ENCODE data around the gene RANBP17. TPM values are rescaled to one million over a fixed set of nuclear protein-coding genes. Genes with fewer than 3 reads are reported as not detected.

Gene RANBP17
- total RNA-seq, 2 donors from 2014 or later: 5.4 to 19.8 TPM

DNA sequence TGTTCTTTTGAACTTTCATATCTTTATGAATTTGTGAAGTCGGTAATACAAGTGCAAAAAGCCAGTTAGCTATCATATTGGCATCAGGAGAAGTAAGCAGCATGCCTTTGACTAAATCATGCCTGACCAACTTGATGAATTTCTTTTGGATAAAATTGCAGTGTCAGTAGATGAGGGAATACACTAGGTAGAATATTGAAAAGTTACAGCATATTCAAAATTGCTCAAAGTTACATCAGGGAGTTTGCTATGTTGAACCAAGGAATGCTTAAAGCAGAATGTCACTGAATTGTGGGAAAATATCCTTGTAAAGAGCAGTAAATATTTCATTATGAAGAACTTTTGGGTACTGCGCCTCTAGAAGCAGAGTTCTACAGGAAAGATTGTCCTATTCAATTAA is 360.1 kb downstream of the RANBP17 start:
- DNase-seq (ENCODE audit: low spot score): no peak
- no peaks in the 10 kb centered on the region for H3K36me3 ChIP-seq
- H3K4me3 ChIP-seq: no peak overlapping the region
- H3K27me3 ChIP-seq (replicated peaks; ENCODE audit: insufficient read depth): no peaks in the 10 kb centered on the region
- H3K4me1 ChIP-seq (replicated peaks): no peaks in the 10 kb centered on the region
- no peaks in the 10 kb centered on the region for H3K9me3 ChIP-seq
- no peak overlapping the region for H3K27ac ChIP-seq
- intact Hi-C loops (cut with DNase I): no loop called here
- TF ChIP-seq POLR2AphosphoS5 (IDR thresholded peaks at IDR 0.05) (no peak), POLR2A (IDR thresholded peaks at IDR 0.05) (no peak), CTCF (IDR thresholded peaks at IDR 0.05) (no peak)
- WGBS: 91% methylated on average over 2 of the region's 2 CpGs

DNA sequence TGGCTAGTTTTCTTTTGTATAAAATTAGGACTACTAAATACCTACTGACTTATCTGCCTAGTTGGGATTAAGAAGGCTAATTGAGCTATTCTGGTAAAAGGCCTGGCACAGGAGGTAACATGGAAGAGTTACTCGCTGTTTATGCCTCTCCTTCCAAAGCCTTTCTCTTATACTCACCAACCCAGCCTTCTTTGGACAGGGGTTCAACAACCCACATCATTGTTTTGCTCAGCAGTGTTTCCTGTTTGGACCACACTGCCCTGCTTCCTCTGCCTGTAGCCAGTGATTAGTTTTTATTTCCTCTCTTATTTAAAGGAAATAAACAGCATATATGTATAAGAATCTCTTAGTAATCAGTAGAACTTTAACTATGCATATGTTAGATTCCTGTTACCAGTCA is 362.1 kb downstream of the RANBP17 start:
- TF ChIP-seq POLR2AphosphoS5 (IDR thresholded peaks at IDR 0.05): no peak
- no peak for TF ChIP-seq POLR2A (IDR thresholded peaks at IDR 0.05)
- TF ChIP-seq CTCF (IDR thresholded peaks at IDR 0.05): no peak

GRCh38 chr5:171226096-171226754 is 364.4 kb downstream of the RANBP17 start:
- Histone ChIP-seq H3K27me3 (replicated peaks; ENCODE audit: insufficient read depth) (no peaks in the 10 kb centered on the region), H3K36me3 (no peaks in the 10 kb centered on the region), H3K9me3 (no peaks in the 10 kb centered on the region), H3K27ac (no peak overlapping the region), H3K4me1 (replicated peaks) (no peaks in the 10 kb centered on the region), H3K4me3 (no peak overlapping the region)
- WGBS: 98% methylated on average over 5 of the region's 5 CpGs
- TF ChIP-seq CTCF (IDR thresholded peaks at IDR 0.05) (no peak), POLR2AphosphoS5 (IDR thresholded peaks at IDR 0.05) (no peak), POLR2A (IDR thresholded peaks at IDR 0.05) (no peak)
- DNase-seq (ENCODE audit: low spot score): no peak
- intact Hi-C loops (cut with DNase I): no loop called here

More for the DNA sequence above, 362.1 kb downstream of the RANBP17 start:
- Histone ChIP-seq H3K4me3 (no peak overlapping the region), H3K4me1 (replicated peaks) (no peaks in the 10 kb centered on the region), H3K9me3 (no peaks in the 10 kb centered on the region), H3K27me3 (replicated peaks; ENCODE audit: insufficient read depth) (no peaks in the 10 kb centered on the region), H3K27ac (no peak overlapping the region), H3K36me3 (no peaks in the 10 kb centered on the region)
- intact Hi-C loops (cut with DNase I): no loop called here
- 97% methylated on average over 1 of the region's 1 CpG for WGBS
- DNase-seq (ENCODE audit: low spot score): no peak

DNA sequence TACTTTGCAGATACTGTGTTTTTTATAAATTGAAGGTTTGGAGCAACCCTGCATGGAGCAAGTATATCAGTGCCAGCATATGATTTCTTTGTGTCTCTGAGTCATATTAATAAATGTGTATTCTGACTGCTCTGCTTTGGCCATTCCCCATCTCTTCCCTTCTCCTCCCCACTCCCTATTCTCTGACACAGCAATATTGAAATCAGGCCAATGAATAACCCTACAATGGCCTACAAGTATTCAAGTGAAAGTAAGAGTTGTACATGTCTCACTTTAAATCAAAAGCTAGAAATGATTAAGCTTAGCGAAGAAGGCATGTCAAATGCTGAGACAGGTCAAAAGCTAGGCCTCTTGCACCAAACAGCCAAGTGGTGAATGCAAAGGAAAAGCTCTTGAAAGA is 365.0 kb downstream of the RANBP17 start:
- intact Hi-C loops (cut with DNase I): no loop called here
- Histone ChIP-seq H3K4me3 (no peak overlapping the region), H3K36me3 (no peaks in the 10 kb centered on the region), H3K9me3 (no peaks in the 10 kb centered on the region), H3K27me3 (replicated peaks; ENCODE audit: insufficient read depth) (no peaks in the 10 kb centered on the region), H3K4me1 (replicated peaks) (no peaks in the 10 kb centered on the region), H3K27ac (no peak overlapping the region)
- no peak for DNase-seq (ENCODE audit: low spot score)
- WGBS: 94% methylated on average over 1 of the region's 1 CpG
- TF ChIP-seq CTCF (IDR thresholded peaks at IDR 0.05): no peak
- TF ChIP-seq POLR2A (IDR thresholded peaks at IDR 0.05): no peak
- TF ChIP-seq POLR2AphosphoS5 (IDR thresholded peaks at IDR 0.05): no peak

GRCh38 chr5:171236651-171237050 is 374.8 kb downstream of the RANBP17 start:
- Histone ChIP-seq H3K4me3 (no peak overlapping the region), H3K9me3 (no peaks in the 10 kb centered on the region), H3K4me1 (replicated peaks) (no peaks in the 10 kb centered on the region), H3K36me3 (no peaks in the 10 kb centered on the region), H3K27me3 (replicated peaks; ENCODE audit: insufficient read depth) (no peaks in the 10 kb centered on the region), H3K27ac (no peak overlapping the region)
- no peak for DNase-seq (ENCODE audit: low spot score)
- TF ChIP-seq CTCF (IDR thresholded peaks at IDR 0.05) (no peak), POLR2AphosphoS5 (IDR thresholded peaks at IDR 0.05) (no peak), POLR2A (IDR thresholded peaks at IDR 0.05) (no peak)
- intact Hi-C loops (cut with DNase I): no loop called here
- WGBS: 62% methylated on average over 1 of the region's 1 CpG
